NCI-H2029 (cell line): ENCODE results near the gene C14orf119.

Experiments used
- DNase-seq: peaks from one replicate; lab custom pipeline; 2025; lab: John Stamatoyannopoulos, UW

Gene C14orf119

DNA sequence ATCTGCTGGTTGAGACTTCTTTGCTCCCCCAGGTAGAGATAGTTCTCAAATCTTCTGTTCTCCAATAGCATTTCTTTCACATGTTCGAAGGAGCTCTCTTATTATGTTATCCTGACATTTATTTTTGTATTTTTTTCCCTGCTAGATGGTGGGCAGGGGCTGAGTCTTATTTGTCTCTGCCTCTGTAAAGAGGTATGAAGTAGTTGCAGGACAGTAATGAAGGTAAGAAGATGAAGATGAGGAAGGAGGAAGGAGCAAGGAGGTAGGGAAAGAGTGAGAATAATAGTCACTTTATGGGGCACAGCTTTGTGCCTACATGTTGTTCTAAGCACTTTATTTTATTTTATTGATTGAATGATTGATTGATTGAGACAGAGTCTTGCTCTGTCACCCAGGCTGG is 14.5 kb downstream of the C14orf119 start:
- no peak for DNase-seq

DNA sequence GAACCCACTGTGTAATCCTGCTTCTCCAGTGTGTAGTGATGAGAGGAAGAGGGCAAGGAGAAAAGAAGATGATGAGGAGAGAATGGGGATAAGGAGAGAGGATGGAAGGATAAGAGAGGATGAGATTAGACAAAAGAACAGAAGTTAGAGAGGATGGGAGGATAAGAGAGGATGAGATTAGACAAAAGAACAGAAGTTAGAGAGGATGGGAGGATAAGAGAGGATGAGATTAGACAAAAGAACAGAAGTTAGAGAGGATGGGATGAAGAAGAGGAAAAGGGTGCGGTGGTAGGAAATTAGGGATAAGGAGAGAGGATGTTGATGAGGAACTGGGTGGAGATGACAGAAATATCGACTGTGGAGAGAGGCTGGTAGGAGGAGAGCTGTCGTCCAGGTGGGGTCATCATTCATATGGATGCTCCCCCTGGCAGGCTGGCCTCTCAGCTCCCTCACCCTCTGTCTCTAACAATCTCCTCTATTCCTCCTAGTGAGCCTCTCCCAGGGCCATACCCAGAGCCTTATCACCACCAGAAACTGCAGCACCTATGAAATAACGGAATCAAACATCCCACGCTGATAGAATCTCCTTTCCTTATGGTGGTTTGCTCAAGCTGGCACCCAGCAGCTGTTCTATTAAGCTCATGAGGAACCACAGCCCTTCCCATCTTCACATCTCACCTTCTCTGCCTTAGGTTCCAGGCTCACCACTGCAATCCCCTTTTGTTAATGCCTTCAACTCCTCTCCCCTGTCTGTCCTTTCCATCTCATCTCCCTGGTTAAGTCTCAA is 15.5 kb downstream of the C14orf119 start:
- no peak for DNase-seq

DNA sequence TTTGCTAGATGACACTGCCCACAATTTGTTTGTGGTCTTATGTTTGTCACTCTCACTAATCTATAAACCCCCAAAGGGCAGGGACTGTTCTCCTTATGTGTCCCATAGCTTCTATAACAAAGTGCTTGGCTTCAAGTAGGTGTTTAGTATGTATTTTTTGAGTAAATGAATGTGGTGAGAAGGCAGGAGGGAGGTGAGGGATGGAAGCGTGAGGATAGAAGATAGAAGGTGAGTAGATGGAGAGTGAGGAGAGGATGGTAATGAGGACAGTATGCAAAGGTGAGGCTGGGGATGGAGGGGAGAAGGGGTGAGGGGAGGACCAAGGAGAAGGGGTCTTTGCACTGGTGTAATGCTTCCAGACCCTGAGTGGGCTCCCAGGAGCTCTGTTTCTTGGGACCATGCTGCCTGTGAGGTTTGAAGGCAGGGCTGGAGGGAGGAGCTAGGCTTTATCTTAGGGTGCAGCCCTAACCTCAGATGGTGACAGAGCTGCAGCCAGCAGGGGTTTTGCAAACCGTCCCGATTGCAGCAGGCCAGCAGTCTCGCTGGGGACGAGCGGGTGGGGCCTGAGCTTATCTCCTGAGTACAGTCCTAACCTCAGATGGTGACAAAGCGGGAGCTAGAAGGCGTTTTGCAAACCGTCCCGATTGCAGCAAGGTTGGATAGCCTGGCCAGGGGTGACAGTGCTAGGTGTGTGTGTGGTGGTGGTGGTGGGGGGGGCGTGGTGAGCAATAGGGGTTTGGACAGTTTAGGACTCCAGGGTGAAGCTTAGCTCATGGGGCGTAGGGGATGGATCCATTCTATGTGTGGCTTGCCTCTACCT is 17.3 kb downstream of the C14orf119 start:
- no peak for DNase-seq

DNA sequence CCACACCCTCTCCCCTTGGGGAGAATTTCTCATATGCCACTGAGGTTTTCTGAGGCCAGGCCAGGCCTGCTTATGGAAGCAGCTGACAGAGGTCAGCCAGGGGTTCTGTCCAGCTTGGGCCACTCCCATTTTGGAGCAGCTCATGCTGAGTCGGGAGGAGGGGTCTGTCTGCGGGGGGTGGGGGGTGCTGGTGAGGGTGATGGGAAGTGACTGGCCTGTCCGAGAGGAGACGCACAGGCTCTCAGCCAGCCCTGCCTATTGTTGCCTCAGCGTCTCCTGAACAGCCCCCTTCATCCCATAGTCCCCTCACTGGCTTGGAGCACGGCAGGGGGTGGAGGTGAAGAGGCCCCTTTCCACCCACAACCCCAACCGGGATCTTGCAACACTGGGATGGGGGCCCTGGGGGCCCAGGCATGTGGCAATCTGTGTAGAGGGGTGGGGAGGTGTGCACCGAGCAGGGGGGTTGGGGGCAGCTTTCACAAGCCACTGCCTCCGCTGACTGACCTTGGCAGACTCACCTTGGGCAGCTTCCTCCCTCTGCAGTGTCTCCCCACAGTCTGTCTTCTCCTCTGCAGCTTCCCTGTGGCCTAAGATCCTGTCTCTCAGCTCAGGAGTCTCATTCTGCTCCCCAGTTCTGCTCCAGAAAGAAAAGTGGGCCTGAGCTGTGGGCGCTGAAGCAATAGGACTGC is 18.3 kb downstream of the C14orf119 start:
- no peak for DNase-seq

DNA sequence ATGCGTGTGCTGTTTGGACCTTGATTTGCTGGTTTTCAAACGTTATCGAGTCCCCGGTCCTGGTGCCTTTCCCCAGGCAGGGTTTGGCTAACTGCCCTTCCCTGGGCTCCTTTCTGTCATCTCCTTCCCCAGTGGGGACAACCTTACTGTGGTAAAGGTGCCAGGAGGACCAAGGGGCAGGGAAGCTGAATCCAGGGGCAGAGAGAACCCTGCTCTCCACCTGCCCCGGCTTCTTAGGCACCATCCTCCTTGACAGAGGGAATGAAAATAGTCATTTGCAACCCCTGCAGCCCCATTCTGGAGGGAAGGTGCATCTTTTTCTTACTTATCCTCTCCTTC is 18.8 kb downstream of the C14orf119 start:
- DNase-seq = no peak

DNA sequence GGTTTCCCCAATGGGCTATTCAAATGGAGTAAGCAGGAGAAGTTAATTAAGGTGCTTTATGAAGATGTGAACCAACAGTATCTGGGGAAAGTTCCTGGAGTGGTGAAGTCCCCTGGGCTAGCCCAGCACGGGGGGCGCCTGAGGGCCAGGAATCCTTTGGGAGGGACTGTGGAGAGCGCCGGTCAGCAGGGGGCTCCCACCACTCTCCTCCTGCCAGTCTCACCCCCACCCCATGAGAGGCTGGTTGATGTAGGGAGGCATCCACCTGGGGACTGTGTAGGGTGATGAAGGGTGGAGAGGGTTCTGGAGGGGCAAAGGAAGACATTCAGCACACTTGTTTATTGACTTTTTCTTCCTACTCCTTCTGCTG is 19.3 kb downstream of the C14orf119 start:
- DNase-seq = no peak

DNA sequence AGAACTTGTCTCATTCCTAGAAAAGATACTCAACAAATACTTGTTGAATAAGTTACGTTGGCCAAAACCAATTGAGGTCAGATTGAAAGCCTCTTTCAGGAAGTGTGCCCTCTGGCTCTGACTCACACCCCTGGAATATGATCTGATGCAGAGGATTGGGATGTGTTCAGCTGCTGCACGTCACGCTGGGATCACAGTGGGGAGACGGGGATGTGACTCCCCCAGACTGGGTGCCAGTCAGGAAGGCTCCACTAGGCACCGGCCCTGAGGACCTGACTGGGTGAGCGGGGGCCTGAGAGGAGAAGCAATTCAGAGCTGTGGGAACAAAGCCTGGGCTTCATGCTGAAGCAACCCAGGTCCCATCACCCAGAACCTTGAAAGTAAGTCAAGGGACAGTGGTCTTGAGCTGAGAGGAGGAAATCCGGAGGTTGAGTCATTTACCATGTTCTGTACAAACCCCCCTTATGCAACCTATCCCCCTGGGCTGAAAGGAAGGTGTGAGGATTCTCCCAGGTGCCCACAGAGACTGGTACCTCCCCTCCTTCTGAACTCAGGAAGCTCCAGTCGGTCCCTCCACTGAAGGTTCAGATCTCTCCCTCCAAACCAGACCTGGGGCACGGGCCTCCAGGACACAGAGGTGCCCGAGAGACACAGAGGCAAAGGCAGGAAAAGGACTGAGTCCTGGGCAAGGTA is 19.9 kb downstream of the C14orf119 start:
- DNase-seq = peak; percentile 85

DNA sequence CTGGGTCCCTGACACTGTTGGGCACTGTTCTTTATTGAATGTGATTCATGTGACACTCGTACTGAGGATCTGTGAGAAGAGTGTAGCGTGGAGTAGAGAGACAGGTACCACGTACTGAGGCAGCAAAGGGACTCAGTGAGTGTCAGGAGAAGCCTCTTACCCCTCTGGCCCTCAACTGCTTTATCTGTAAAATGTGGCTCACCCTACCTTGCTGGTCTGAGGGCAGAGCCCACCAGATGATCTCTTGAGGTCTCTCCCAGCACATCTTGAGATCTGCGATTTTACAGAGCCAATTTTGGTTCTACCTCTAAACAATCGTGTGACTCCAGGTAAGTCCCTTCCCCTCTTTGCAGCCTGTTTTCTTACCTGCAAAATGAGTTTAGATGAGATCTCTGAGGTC is 20.6 kb downstream of the C14orf119 start:
- DNase-seq = no peak

DNA sequence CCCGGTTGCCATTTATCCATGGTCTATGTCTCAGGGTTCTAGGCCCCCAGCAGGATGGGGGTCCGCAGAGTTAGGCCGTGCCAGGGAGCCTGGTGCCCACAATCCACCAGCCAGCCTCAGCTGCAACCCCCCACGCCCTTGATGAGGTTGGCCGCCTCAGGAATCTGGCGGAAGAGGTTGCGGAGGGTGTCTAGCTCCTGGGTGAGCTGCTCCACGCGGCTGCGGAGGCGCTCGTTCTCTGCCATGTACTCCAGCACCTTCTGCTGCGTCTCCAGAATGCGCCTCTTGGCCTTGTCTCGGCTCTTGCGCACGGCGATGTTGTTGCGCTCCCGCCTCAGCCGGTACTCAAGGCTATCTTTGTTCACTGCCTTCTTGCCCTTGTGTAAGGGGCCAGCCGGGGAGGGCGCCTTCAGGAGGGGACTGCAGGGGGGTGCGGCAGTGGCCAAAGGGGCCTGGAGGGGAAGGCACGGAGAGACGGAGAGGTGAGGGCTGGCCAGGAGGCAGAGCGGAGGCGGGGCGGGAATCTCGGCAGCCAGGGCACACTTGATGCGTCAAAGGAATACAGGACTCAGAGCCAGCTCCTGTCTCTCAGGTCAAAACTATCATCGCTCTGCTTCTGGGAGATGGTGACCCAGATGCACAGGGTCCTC is 22.2 kb downstream of the C14orf119 start:
- DNase-seq = no peak

DNA sequence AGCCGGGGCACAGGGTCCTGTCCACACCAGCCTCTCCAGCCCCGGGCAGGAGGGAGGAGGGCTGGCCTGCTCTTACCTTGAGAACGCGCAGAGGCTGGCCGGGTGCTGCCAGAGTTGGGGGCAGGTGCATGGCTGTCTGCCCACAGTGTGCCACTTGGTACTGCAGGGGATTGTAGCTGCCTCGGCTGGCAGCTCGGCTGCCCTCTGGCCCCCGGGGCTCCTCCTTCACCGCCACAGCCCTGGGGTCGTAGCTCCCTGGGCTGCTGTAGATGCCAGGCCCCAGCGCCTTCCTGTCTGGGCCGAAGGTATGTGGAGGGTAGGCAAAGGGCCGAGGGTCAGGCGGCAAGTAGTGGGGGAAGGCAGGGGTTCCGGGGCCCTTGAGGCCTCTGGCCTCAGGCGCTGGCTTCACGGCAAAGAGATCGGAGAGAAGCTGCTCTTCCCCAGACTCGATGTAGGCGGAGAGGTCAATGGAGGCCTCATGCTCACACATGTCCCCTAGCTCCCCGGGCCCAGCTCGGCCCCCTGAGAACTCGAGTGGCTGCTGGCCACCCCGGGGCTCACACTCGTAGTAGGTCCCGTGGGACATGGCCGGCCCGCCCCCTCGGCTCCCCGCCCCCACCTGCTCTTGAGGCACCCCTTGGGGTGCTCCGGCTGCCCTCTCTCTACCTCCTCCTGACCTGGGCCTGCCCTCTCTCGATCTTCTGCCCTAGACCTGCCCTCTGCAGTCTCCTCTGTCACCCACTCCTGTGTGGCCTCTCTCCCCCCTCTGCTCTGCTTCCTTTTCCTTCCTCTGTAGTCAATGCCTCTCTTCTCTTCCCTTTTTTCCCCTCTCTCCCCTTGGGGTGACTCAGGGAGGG is 23.4 kb downstream of the C14orf119 start, which contains the start of gene CEBPE:
TSS of gene CEBPE (minus strand) at position 750 of the 857 bp plus-strand sequence. CDS start at position 586, 164 bp downstream.
- no peak for DNase-seq

DNA sequence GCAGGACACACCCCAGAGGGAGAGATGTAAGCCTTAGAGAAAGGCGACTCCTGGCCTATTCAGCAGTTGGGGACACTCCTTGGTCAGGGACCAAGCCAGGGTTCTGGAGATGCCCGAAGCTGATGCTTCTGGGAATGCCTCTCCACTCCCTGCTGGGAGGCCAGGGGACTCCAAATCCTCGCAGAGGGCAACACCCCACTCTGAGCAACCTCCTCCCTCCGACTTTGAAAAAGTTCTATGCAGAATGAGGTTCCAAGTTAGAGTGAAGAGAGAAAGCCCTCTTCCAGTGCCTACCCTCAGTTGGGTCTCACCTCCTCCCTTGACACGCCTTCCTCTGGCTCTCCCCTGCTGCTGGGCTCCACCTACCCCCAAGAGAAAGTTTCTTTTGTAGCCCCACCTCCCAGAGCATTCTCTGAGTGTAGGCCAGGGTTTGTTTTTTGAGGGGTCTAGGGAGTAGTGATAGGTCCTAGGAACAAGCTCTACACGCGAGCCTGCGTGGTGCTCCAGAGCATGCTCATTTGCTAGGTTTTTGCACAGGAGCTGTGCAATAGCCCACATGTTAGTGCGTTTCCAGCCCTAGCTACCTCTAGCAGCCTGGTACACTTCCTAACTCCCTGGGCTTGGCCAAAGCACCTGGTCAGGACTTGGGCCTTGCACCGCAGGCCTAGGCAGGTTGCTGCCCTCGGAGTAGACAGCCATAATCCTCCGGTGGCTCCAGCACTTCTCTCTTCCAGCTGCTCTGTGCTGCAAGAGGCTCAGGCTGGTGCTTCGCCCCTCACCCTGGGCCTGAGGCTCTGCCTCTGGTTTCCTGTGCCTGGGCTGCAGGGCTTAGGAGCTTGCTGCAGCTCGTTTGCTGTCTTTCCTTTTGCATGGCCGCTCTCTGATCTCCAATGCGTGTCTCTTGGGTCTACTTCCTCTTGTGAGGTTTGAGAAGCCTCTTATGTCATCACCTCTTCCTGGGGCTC is 24.3 kb downstream of the C14orf119 start:
- DNase-seq = no peak

DNA sequence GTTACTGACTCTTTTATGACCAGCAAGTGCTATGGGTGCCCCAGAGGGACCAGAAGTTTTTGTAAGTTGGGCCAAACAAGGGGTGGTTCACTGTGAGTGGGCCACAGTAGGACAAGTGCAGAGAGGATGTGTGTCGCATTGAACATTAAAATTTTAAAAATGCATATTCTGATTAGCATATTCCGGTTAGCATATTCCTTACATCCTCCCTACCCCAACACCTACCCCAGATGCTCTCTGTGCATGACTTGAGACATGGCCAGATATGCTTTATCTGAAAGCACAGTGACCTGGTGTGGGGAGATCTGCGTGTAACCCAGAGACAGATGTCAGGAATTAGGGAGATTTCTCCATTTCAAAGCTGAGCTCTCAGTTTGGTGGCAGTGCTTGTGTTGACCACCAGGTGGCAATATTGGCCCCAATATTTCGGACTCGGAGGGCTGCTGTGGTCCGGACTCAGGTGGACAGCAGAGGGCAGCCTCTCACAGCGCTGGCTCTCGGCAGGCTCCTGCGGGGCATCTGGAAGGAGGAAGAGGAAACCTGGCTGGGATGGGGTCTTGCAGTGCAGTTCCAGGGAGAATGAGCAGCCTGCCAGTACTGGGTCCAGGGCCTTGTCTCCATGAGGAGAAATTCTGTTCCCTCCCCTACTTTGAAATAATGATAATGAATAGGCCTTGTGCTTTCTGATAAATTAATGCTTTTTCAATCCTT is 25.4 kb downstream of the C14orf119 start:
- peak; percentile 100 for DNase-seq

DNA sequence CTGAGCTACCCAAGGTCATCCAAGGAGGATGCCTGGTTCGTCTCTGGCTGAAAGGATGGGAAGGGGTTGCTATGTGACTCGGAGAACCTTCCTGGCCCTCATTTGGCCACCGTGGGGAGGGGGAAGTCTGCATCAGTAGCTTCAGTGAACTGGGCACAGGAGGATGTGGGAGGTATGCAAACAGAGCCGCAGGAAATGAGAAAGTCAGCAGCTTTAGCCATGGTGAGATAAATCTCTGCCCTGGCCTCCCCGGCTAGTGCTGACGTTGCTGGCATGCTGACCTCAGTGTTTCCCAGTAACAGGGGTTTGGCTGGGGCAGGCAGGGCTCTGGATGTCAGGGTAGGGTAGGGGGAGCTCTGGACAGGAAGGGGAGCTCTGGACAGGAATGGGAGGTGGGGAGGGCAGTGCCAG is 26.1 kb downstream of the C14orf119 start:
- DNase-seq = no peak

DNA sequence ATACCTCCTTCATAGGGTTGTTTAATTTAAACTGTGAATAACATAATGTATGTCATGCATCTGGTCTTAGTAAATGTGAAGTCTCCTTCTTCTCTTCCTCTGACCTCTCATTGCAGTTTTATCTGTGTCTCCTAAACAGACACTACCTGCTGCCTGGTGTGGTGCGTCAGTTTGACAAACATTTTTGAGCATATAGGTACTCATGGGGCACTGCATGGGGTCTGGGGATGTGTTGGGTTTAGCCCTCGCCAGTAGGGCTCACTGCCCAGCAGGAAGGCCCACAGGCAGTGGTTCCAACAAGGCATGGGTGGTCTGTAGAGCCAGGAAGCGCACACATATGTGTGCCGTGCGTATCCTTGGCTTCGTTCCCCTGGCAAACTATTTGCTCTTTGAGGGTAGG is 26.8 kb downstream of the C14orf119 start:
- no peak for DNase-seq

DNA sequence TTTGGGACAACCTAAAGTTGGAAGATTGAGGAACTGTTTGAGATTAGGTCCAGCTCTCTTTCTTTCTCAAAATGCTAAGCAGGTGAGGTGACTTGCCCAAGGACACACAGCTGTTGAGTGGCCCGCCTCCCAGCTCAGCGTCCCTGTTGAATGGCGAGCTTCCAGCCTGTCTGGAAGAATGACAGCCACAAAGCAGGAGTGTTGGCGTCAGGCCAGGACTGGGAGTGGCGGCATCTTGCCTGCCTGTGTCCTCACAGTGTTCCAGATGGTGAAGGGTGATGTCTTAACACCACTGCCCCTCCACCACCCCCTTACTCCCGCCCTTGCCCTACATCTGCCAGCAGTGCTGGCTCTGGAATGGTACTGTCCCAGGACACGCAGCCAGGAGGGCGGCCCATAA is 28.1 kb downstream of the C14orf119 start:
- peak; percentile 99 for DNase-seq

DNA sequence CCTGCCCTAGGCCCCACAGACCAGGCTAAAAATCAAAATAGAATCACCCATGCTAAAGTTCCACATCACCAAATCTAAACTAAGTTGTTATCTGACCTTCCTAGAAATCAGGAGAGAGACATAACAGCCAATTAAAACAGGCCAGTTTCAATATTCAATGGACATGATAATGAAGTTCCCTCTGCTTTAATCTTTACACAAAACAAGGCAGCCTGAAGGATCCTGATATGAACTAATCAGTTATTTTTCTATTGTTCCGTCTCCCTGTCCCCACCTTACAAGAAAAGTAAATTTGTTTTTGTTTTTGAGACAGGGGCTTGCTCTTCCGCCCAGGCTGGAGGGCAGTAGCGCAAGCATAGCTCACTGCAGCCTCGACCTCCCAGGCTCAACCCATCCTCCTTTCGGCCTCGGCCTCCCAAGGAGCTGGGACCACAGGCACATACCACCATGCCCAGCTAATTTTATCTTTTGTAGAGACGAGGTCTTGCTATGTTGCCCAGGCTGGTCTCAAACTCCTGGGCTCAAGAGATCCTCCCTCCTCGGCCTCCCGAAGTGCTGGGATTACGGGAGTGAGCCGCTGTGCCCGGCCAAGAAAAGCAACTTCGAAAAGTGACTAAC is 29.1 kb downstream of the C14orf119 start:
- no peak for DNase-seq

DNA sequence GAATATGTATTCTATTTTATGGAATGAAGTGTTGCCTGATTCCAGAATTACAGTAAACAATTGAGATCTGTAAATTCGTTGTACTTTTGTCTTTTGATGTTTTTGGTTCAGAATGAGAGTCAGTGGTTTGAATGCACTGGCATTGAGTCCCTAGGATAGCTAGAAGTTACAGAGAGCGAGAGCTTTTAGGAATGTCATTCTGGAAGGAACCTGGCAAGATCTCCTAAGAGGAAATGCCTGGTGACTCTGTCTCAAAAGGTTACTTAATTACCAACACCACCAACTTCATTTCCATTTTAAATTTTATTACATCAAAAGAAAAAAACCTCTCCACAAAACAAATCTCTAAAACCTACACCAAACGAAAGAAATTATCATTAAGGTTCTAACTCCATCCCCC is 29.7 kb downstream of the C14orf119 start:
- DNase-seq = no peak

DNA sequence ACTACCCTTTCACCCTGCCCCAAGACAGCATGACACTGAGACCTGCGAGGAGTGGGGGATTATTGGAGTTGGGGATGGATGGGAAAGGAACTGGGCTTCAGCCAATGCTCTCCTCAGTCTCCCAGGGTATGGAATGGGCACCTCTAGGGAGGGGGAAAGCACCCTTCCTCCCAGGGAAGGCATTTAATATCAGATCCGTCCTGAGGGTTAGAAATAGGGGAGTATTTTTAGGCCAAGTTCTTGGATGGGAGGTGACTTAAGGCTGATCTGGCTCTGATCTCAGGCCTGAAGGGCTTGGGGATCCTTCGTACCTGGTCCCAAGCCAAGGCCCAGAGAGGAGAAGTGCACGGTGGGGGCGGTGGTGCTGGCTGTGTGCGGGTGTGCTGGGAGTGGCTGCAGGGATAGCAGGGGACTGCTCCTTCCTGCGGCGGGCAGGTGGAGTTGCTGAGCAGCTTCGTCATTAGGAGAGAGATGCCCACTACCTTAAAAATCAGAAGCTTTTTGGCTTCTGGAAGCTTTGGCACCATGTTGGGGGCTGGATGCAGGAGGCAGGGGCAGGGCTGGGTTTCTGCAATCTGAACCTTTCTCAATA is 30.7 kb downstream of the C14orf119 start:
- no peak for DNase-seq
